WERI-Rb-1 (cell line): Measurements from ENCODE around the gene HTR1E.
"Not testable (repeated sequence)": the region's sequence is repeated elsewhere in the genome, so short reads cannot be mapped to it uniquely, and the experiment has no call there.

ENCODE experiments used
- DNase-seq: peaks from one replicate; pipeline ENCODE4 v3.0.0-alpha.2; 2020
- H3K27ac ChIP-seq: fragments of 250-450 bp; sonication (Bioruptor Pico); 2 replicates; pipeline ENCODE4 v1.5.1; 2020; ENCODE audit warnings: mild to moderate bottlenecking, moderate library complexity
- H3K27me3 ChIP-seq: fragments of 250-450 bp; sonication (Bioruptor Pico); 2 replicates; pipeline ENCODE4 v1.5.1; 2021; ENCODE audit warnings: mild to moderate bottlenecking, low read depth, moderate library complexity; ENCODE audit not compliant: insufficient read depth, severe bottlenecking
- H3K36me3 ChIP-seq: fragments of 250-450 bp; sonication (Bioruptor Pico); 2 replicates; pipeline ENCODE4 v1.5.1; 2020; ENCODE audit warnings: mild to moderate bottlenecking, moderate library complexity
- H3K4me3 ChIP-seq: 2 replicates; pipeline ENCODE4 v1.5.1; 2011; ENCODE audit warnings: low read depth, mild to moderate bottlenecking, control low read depth, low read length
- H3K9me3 ChIP-seq: fragments of 250-450 bp; sonication (Bioruptor Pico); 2 replicates; pipeline ENCODE4 v1.5.1; 2021; ENCODE audit warnings: mild to moderate bottlenecking, moderate library complexity; ENCODE audit not compliant: severe bottlenecking
- CTCF ChIP-seq: IDR thresholded peaks from 2 replicates; pipeline ENCODE4 v1.5.1; 2011; ENCODE audit warnings: low read depth, mild to moderate bottlenecking, control low read depth, inconsistent platforms, low read length

Gene HTR1E

DNA sequence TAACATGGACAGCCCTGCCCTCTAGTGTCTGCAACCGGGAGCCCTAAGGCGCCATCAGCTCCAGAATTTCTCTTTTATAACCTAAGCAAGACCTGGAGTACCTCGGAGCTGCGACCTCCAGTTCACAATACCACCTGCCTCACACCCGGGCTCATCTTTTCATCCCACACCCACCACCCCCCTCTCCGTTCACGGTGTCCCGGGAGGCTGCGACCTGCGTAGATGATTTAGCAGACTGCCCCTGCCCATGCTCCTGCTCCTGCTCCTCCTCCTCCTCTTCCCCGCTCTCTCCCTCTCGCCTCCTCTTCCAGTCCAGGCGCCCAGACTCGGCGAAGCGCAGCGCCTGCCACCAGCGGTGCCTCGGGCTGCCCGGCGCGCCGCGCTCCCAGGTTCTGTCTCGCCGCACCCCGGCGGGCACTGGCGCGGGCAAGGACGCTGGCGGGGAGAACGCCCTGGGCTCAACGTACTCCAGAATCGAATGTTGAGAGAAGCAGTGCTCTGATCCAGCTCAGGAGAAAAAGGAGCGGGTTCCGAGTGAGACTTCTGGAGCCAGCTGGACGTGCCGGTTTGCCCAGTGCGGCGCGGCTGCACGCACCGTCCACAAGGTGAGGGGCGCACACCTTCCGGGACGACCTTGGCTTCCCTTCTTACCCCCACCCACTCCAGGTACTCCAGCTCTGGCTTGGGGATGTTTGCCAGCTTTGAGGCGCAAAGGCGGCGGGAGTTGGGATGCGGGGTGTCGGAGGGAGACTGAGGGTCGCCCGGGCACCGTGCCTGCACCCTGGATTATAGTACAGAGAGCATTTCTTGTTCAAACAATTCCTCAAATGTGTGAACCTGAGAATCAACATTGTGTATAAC lies at the start of gene HTR1E:
HTR1E (plus strand) TSS at position 310 of the 861 bp plus-strand sequence. CDS start 77,807 bp downstream, outside the sequence.
- Histone ChIP-seq H3K27ac (no peak within 1 kb of the TSS), H3K9me3 (no peaks in the 10 kb centered on the region), H3K27me3 (peaks cover 94% of the 10 kb centered on the region), H3K4me3 (peak within 1 kb of the TSS; percentile 29), H3K36me3 (no peaks in the 10 kb centered on the region)
- DNase-seq, result peak; percentile 65
- peak; percentile 78 for TF ChIP-seq CTCF

- no peak for TF ChIP-seq CTCF
- no peaks in the 10 kb centered on the region for H3K9me3 ChIP-seq
- no peak for DNase-seq
- no peak overlapping the region for H3K4me3 ChIP-seq
- peaks cover 22% of the 10 kb centered on the region for H3K27me3 ChIP-seq
- H3K27ac ChIP-seq, result no peak overlapping the region
- H3K36me3 ChIP-seq, result no peaks in the 10 kb centered on the region
Measured at GRCh38 chr6:86888301-86888700, 49.0 kb upstream of the HTR1E start.

GRCh38 chr6:86897265-86897664 lies 40.1 kb upstream of the HTR1E start:
- H3K27me3 ChIP-seq, H3K4me3 ChIP-seq, H3K27ac ChIP-seq, DNase-seq, H3K9me3 ChIP-seq, H3K36me3 ChIP-seq: not testable (repeated sequence)

- H3K36me3 ChIP-seq, result no peaks in the 10 kb centered on the region
- H3K4me3 ChIP-seq, result no peak overlapping the region
- H3K9me3 ChIP-seq, result no peaks in the 10 kb centered on the region
- no peak for TF ChIP-seq CTCF
- no peak overlapping the region for H3K27ac ChIP-seq
- H3K27me3 ChIP-seq, result peaks cover 40% of the 10 kb centered on the region
- DNase-seq, result no peak
Measured at GRCh38 chr6:86913795-86914194, 23.5 kb upstream of the HTR1E start.

DNA sequence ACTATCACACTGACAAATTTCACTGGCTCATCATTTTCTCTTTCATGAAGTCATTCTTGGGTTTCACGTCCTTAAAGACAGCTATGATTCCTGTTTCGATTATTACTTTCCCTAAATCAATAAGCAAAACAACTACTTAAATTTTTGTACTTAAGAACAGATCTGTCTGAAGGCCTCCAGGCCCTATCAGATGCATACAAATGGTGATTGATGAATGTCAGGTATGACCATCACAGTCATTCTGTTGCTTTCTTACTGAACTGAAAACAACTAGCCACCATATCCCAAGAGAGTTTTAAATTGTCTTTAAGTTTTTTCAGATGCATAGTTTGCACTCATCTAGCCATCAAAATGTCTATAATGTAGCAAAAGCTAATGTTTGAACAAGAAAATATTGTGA lies 20.9 kb upstream of the HTR1E start:
- Histone ChIP-seq H3K27ac (no peak overlapping the region), H3K27me3 (peaks cover 49% of the 10 kb centered on the region)
- TF ChIP-seq CTCF, result no peak

GRCh38 chr6:86927138-86927537 lies 10.2 kb upstream of the HTR1E start:
- not testable (repeated sequence) for DNase-seq, H3K36me3 ChIP-seq, H3K4me3 ChIP-seq, H3K9me3 ChIP-seq, H3K27ac ChIP-seq
- H3K27me3 ChIP-seq, result peaks cover 18% of the 10 kb centered on the region

More for the DNA sequence above, 20.9 kb upstream of the HTR1E start:
- DNase-seq, result no peak
- Histone ChIP-seq H3K9me3 (no peaks in the 10 kb centered on the region), H3K36me3 (no peaks in the 10 kb centered on the region), H3K4me3 (no peak overlapping the region)

DNA sequence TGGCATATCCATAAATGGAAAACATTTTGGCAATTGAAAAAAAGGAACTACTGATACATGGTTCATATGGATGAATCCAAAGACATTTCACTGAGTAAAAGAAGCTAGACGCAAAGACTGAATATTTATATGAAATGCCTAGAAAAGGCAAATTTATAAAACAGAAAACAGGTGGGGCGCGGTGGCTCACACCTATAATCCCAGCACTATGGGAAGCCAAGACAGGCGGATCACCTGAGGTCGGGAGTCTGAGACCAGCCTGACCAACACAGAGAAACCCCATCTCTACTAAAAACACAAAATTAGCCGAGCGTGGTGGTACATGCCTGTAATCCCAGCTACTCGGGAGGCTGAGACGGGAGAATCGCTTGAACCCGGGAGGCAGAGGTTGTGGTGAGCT lies 9.5 kb upstream of the HTR1E start:
- not testable (repeated sequence) for DNase-seq, H3K36me3 ChIP-seq, H3K27ac ChIP-seq, H3K9me3 ChIP-seq, H3K4me3 ChIP-seq
- peaks cover 22% of the 10 kb centered on the region for H3K27me3 ChIP-seq
